ENCODE results near the gene EARS2.
"Not testable (repeated sequence)": the region's sequence is repeated elsewhere in the genome, so short reads cannot be mapped to it uniquely, and the experiment has no call there.

EARS2 gene

DNA sequence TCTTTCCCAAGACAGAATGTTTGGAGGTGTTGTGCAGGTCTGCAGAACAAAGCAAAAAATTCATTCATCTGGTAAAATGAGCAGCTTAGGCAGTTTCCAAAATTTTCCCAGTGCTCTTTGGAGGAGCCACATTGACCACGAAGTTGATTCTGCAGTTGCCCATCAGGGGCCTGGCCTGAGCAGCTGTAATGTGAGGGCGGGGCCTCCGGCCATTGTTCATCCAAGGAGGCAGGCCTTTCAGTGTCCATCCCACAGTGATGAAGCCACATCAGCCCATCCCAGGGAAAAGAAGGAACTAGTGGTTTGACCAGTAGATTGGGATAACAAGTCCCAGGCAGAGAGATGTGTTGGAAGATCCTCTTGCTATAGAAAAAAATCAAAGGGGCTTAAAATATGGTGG, 10.5 kb upstream of the EARS2 start:
- no peak for DNase-seq (ENCODE audit: low read depth in 2 of 2)

DNA sequence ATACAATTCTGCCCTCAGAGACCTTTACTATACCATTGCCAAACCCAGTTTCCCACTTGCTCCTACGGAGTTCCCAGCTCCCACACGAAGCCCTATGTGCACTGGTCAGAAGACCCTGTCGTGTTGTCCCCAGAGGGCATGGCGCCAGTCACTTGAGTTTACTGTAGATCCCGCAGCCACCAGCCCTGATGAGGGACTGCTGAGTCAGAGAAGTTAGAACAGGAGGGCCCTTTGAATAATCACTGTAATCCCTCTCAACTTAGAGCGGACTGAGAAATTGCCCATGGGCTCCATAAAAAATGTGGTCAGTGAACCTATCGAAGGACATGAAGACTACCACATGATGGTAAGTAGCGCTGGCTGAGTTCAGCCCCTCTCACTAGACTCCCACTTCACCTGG, 9.6 kb upstream of the EARS2 start:
- DNase-seq (ENCODE audit: low read depth in 2 of 2) = no peak

DNA sequence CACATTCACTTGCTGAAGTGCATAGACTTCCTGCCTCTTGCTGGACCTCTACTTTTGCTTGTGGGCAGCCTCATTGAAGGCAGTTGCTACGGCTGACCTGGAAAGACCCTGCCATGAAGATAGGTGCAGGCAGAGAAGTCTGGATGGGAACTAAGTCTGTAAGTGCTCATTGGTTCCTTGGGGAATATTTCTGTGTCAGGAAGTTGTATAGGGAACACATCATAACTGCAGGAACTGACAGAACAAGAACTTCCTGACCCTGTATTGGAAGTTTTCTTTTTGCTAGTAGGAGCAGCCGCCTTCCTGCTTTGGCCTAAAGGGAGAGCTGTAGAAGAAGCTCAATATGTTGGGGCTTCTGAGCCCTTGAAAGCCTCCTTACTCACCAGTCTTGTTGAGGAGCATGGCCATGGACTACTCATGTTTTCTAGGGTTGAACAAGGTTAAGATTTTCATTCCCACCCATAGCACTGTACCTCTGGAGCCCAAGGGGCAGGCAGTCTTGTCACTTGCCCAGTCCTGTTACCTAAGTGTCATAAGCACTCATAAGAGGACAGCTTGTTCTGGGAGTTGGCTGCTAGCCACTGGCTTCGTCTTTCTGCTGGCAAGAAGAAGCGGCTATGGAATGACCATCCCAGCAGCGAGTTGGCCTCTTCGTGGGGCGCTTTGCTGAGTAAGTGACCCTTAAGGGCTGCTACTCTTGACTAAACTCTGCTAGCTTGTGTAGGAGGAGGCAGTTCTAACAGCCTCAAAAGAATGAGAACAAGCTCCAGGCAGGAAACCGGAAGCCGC, 7.6 kb upstream of the EARS2 start:
- no peak for DNase-seq (ENCODE audit: low read depth in 2 of 2)

DNA sequence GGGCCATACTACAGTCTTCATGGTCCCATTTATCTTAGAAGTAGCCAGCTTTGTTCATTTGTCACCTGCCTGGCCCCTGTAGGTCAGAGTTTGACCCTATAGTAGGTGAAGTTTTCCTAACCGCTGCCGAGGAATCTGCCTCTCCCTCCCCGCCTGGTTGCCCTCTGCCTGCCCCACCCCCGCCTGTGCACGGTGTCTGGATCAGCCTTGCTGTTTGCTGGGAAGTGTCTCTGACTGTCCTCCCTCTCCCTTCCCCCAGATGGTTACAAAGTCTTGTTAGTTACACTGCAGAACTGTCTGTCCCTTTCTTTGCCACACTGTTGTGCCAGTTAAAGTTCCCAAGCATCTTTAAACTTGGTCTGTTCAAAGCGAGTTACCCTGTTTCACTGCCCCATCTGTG, 6.0 kb upstream of the EARS2 start:
- no peak for DNase-seq (ENCODE audit: low read depth in 2 of 2)

DNA sequence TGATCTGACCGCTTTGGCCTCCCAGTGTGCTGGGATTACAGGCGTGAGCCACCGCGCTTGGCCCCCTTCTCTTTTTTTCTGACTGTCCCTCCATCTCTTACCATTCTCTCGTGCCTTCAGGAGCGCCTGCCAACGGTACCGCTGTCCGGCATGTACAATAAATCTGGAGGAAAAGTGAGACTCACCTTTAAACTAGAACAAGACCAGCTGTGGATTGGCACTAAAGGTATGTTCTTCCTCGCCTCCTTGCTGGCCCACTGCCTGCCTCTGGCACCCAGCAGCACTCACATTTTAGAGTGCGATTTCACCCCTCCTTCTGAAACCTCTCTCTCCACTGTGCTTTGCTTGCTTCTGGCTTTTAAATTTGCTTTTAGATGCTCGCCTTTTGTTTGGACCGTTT, 5.4 kb upstream of the EARS2 start:
- DNase-seq (ENCODE audit: low read depth in 2 of 2) = no peak

DNA sequence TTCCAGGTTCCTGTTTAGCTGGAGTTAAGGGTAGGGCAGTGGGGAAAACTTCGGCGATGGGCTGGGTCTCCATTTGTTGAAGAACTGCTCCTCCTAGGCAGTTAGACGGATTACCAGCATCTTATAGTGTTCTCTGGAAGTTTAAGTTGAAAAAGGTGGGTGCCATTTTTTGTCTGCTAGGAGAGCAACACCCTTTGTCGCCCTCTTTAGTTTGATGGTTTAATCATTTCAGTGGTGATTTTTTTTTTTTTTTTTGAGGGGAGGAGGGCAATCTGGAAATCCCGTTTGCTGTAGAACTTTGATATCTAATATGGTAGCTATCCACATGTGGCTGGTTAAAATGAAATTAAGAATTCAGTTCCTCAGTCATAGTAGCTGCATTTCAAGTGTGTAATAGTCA, 4.4 kb upstream of the EARS2 start:
- DNase-seq (ENCODE audit: low read depth in 2 of 2) = no peak

DNA sequence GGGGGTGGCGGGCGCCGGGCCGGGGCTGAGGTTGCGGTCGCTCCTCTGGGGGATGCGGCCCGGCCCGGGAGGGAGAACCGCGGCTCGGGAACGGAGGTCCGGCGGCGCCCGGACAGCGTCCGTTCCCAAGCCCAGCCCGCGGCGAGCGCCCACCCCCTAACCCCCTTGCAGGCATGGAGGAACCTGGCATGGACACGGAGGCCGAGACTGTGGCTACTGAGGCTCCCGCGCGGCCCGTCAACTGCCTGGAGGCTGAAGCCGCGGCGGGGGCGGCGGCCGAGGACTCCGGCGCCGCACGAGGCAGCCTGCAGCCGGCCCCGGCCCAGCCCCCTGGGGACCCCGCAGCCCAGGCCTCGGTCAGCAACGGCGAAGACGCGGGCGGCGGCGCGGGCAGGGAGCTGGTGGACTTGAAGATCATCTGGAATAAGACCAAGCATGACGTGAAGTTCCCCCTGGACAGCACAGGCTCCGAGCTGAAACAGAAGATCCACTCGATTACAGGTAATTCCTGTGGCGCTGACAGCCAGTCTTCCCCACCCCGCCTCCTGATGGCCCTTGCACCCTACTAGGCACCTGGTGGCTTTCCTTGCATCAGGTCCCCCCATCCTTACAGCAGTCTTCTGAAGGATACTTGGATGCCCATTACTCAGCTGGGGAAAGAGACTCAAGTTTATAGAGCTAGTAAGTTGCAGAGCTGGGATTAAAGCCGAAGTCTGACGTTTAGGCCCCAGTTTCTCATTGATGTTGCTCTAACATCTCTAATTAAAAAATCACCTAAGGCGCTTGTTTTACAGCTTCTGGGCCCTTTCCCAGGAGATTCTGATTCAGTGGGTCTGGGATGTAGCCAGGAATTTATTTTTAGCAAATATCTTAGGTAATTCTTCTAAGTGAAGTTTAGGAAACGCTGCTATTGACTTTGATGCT, 891 bp upstream of the EARS2 start:
- peak; percentile 5 to 6 for DNase-seq (ENCODE audit: low read depth in 2 of 2)

DNA sequence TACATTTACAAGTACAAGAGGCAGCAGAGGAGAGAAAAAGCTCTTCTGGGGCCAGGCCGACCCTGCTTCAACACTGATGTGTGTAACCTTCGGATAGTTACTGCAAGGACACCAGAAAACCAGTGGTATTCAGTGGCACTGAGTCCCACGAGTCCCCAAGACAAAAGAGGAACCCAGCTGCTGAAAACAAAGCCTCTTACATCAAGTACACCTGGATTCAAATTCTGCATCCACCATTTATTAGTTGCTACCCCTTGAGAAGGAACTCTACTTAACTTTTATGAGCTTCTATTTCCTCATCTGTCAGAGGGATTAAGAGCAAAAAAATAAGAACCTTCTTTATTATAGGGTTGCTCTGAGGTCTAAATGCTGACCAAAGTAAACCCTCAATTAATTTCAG, 2.6 kb downstream of the EARS2 start:
- DNase-seq (ENCODE audit: low read depth in 2 of 2) = no peak

DNA sequence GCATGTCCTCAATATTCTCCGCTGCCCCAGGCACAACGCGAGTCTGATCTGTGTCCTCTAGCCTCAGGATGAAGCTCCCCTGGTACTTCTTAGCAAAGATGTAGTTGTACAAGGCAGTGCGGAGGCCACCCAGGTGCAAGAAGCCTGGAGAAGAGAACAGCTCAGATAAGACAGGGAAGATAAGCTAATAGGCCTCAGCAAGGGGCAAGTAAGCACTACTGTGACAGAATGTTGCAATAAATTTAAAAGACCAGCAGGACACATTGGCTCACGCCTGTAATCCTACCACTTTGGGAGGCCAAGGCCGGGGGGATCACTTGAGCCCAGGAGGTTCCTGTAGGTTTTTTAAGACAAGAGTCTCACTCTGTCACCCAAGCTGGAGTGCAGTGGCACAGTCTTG, 5.0 kb downstream of the EARS2 start:
- DNase-seq (ENCODE audit: low read depth in 2 of 2) = no peak

DNA sequence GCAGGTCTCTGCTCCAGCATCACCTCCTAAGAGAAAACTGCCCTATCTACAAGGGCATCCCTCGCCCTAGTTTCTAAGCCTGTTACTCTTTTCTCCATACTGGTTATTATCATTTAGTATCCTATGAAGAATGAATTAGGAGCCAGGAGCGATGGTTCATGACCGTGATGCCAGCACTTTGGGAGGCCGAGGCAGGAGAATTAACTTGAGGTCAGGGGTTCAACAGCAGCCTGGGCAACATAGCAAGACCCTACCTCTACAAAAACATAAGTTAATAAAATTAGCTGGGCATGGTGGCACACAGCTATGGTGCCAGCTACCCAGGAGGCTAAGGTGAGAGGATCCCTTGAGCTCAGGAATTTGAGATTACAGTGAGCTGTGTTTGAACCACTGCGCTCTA, 7.2 kb downstream of the EARS2 start:
- DNase-seq (ENCODE audit: low read depth in 2 of 2) = no peak

DNA sequence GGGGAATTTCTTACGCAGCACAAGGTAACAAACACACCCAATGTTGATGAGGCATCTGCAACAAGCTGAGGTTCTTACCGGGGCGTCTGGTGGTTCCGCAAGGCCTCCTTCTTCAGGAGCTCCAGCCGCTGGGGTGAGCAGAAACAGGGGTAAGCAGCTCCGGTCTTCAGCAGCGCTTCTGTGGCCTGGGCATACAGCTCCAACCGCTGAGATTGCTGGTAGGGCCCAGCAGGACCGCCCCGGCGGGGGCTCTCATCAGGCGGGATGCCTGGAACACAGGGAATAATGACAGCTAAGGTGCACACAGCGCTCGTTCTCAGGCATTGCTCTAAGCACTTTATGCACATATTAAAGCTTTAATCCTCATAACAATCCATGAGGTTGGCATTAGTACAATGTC, 12.7 kb downstream of the EARS2 start:
- no peak for DNase-seq (ENCODE audit: low read depth in 2 of 2)

DNA sequence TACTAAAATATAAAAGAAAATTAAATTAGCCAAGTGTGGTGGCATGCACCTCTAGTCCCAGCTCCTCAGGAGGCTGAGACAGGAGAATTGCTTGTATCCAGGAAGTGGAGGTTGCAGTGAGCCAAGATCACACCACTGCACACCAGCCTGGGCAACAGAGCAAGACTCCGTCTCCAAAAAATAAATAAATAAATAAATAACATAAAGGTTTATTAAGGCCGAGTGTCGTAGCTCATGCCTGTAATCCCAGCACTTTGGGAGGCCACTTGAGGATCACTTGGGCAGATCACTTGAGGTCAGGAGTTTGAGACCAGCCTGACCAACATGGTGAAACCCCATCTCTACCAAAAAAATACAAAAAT, 16.4 kb downstream of the EARS2 start:
- DNase-seq (ENCODE audit: low read depth in 2 of 2) = not testable (repeated sequence)

DNA sequence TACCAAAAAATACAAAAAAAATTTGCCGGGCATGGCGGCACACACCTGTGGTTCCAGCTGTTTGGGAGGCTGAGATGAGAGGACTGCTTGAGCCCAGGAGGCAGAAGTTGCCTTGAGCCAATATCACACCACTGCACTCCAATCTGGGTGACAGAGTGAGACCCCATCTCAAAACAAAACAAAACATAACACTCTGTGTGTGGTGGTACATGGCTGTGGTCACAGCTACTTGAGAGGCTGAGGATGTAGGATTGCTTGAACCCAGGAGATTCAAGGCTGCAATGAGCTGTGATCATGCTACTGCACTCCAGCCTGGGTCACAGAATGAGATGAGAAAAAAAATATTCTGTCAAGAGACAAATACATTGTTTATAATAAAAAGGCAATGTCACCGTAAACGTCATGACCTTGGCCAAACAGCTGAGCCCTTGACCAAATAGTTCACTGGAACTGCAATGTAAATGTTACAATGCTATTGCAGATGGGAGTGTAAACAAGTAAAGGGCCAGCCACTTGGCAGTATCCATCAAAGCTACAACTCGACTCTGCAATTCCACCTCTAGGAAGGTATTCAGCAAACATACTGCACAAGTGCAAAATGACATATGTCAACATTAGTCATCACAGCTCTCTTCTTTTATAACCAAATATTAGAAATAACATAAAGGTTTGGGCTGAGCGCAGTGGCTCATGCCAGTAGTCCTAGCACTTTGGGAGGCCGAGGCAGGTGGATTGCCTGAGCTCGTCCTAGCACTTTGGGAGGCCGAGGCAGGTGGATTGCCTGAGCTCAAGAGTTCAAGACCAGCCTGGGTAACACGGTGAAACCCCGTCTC, 16.9 kb downstream of the EARS2 start:
- DNase-seq (ENCODE audit: low read depth in 2 of 2) = no peak

DNA sequence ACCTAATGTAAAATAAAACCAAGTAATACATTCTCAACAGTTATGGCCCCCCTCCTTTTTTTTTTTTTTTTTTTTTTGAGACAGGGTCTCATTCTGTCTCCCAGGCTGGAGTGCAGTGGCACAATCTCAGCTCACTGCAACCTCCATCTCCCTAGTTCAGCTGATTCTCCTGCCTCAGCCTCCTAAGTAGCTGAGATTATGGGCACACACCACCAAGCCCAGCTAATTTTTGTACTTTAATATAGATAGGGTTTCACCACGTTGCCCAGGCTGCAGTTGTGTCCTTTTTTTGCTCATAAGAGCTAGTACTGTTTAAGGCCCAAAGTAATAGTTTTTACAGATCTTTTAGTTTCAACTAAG, 18.3 kb downstream of the EARS2 start:
- no peak for DNase-seq (ENCODE audit: low read depth in 2 of 2)

DNA sequence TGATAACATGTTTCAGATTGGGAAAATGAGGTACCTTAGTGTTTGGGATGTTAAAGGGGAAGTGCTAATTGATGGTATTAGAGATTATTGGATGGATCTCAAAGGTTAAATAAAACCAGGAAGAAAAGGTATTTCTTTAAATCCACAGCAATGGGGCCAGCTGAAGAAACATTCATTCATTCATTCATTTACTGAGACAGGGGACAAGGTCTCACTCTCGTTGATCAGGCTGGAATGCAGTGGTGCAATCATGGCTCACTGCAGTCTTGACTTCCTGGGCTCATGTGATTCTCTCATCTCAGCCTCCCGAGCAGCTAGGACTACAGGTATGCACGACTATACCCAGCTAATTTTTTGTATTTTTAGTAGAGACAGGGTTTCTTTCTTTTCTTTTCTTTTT, 19.8 kb downstream of the EARS2 start:
- no peak for DNase-seq (ENCODE audit: low read depth in 2 of 2)

DNA sequence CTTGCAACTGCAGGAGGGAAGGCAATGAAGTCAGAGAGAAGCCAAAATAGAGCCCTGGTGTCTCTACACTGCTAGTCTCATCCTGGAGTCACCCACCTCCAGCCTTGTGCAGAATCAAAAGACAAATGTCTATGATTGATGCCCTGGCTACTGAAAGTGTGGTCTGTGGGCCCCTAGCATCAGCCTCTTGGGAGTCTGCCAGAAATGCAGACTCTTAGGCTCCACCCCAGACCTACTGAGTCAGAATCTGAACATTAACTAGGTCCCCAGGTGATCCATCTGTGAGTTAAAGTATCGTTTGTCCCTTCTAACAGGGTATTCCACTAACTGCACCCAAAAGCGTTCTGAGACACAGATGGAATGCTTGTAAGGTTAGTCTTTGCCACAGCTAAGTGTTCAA, 21.2 kb downstream of the EARS2 start:
- DNase-seq (ENCODE audit: low read depth in 2 of 2) = no peak

DNA sequence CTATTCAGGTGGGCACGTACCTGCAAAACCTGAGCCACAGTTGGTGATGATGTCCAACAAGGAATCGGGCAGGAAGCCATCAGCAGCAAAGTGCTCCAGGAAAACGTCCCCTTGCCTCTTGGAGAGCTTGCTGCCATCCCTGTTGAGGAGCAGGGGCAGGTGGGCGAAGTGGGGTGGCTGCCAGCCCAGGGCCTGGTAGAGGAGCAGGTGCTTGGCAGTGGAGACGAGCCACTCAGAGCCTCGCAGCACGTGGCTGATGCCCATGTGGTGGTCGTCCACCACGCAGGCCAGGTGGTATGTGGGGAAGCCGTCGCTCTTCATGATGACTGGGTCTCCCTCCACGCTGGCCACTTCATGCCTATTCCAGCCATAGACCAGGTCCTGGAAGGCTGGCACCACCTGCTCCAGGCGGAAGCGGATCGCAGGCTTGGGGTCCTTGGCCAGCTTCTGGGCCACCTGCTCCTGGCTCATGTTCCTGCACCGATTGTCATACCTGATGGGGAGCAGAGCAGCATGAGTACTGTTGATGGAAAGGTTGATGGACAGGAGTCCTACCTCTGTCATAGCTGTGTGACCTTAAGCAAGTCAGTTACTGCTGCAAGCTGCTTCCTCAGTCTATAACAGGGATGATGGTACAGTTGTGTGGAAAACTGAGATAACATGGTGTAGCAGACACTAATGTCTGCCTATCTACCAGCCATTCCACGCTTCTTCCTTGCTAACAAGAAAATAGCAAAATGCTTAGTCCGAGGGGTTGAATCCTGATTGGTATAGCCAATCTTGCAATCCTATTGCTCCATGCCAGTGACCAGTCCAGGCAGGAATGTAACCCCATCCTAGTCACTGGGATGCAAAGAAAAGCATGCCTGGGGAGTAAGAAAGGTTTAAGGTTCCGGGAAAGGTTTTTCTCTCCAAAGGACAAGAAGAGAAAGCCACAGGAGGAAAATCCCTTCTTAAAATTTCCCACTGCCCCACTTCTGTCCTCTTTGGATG, 22.0 kb downstream of the EARS2 start:
- DNase-seq (ENCODE audit: low read depth in 2 of 2) = no peak

DNA sequence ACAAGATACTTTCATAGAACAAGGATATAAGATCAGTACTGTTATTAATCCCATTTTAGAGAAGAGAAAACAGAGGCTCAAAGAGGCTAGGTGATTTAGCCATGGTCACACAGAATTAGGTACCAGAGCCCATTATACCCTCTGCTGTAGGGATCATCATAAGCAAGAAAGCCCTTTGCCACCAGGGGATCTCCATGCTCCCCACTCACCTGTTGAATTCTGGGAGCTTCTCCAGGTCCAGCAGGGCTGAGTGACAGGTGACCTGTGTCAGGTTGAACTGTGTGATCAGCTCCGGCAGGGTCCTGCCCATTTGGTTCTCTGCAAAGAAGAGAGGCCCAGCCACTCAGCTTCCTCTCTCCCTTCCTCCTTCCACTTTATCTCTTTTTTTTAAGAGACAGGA, 24.7 kb downstream of the EARS2 start:
- no peak for DNase-seq (ENCODE audit: low read depth in 2 of 2)

DNA sequence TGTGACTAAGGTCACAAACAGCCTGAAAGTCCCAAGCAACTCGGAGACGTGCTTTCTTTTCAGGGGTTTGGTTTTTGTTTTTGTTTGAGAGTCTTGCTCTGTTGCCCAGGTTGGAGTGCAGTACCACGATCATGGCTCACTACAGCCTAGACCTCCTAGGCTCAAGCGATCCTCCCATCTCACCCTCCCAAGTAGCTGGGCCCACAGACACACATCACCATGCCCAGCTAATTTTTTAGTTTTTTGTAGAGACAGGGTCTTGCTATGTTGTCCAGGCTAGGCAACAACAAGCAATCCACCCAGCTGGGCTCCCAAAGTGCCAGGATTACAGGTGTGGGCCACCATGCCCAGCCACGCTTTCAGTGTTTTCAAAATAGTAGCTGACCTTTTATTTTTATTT, 27.1 kb downstream of the EARS2 start:
- no peak for DNase-seq (ENCODE audit: low read depth in 2 of 2)

DNA sequence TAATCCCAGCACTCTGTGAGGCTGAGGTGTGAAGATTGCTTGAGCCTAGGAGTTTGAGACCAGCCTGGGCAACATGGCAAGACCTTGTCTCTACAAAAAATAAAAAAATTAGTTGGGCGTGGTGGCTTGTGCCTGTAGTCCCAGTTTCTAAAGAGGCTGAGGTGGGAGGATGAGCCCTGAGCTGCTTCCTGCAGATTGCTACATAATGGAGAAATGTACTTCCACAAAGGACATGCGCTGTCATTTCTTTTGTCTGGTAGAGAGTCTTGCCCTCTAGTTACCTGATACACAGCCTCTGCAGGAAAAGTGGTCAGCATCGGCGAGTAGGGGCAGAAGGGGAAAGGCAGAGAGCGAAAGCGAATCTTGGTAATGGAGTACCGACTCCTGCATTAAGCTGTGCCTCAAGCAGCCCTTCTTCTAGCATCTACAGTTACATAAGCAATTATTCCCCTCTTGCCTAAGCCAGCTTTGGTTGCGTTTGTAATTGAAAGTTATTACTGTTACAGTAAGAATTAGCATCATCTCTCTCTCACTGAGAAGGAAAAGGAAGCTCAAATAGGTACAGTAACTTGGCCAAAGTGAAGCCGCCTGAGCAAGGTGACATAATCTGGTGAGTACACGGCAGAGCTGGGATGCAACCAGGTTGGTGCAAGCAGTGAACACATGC, 28.4 kb downstream of the EARS2 start:
- no peak for DNase-seq (ENCODE audit: low read depth in 2 of 2)
